ENCODE results near the gene USH2A. TPM values are rescaled to one million over a fixed set of nuclear protein-coding genes. Genes with fewer than 3 reads are reported as not detected.

The USH2A gene
- polyA plus RNA-seq, 1 of the 3 experiments (the other 2 are of a cell fraction), result under 0.01 TPM

- Histone ChIP-seq H3K9me2 (no peaks in the 10 kb centered on the region), H3K27me3 (ENCODE audit: insufficient read depth) (no peaks in the 10 kb centered on the region), H3F3A (replicated peaks; ENCODE audit: insufficient read depth) (no peaks in the 10 kb centered on the region), H3K27ac (ENCODE audit: low read depth in 2 of 2, low read length in 1 of 2) (no peak overlapping the region), H3K9ac (no peak overlapping the region), H3K4me1 (ENCODE audit: control insufficient read depth in 1 of 2, insufficient read depth in 2 of 2, low read depth in 1 of 2, low read length in 1 of 2) (peaks cover 0 to 2% of the 10 kb centered on the region in 2 experiments; a peak in 2 of 4 replicates), H3K4me2 (no peak overlapping the region), H3K9me3 (no peaks in the 10 kb centered on the region), H2AFZ (ENCODE audit: low read depth) (no peak overlapping the region), H4K20me1 (ENCODE audit: insufficient read depth) (no peaks in the 10 kb centered on the region), H3K4me3 (ENCODE audit: low read depth in 2 of 2, low read length in 1 of 2) (no peak overlapping the region), H3K79me2 (ENCODE audit: insufficient read depth) (no peaks in the 10 kb centered on the region), H3K36me3 (replicated peaks in 1 of 2; ENCODE audit: control insufficient read depth in 1 of 2, insufficient read depth in 2 of 2, low read length in 1 of 2) (no peaks in the 10 kb centered on the region)
- POLR2A ChIA-PET, result interaction anchor here (0.7 kb wide), 1 partner anchor 51 kb away, joined by 5 read pairs; no protein-coding TSS in a partner anchor
- TF ChIP-seq FOXJ3 (CRISPR knock-in tag; IDR thresholded peaks at IDR 0.05) (no peak), POLR2AphosphoS5 (IDR thresholded peaks at IDR 0.05; ENCODE audit: low read depth, low read length) (no peak), MEF2A (IDR thresholded peaks at IDR 0.05; ENCODE audit: borderline replicate concordance, low read depth) (no peak), CHD2 (IDR thresholded peaks at IDR 0.05; ENCODE audit: low read length, partially characterized antibody) (no peak), SIN3A (IDR thresholded peaks at IDR 0.05; ENCODE audit: borderline replicate concordance, low read depth, low read length) (no peak), ZBTB33 (IDR thresholded peaks at IDR 0.05; ENCODE audit: borderline replicate concordance, low read depth) (no peak), NRF1 (IDR thresholded peaks at IDR 0.05; ENCODE audit: low read depth, low read length) (no peak), USF2 (IDR thresholded peaks at IDR 0.05; ENCODE audit: borderline replicate concordance, low read depth, low read length) (no peak), RAD21 (IDR thresholded peaks at IDR 0.05; ENCODE audit: low read length) (peak; percentile 39; the same call in 1 of the 2 replicates), MAX (IDR thresholded peaks at IDR 0.05; ENCODE audit: low read depth) (no peak), RXRA (IDR thresholded peaks at IDR 0.05; ENCODE audit: borderline replicate concordance, low read depth) (no peak), SMC3 (IDR thresholded peaks at IDR 0.05; ENCODE audit: low read depth, low read length) (peak; percentile 46), CTCF (IDR thresholded peaks at IDR 0.05) (peak; percentile 69), GABPA (IDR thresholded peaks at IDR 0.05; ENCODE audit: low read depth) (no peak), YY1 (IDR thresholded peaks at IDR 0.05; ENCODE audit: low read depth) (no peak), NFIC (IDR thresholded peaks at IDR 0.05; ENCODE audit: borderline replicate concordance) (no peak), FOXM1 (IDR thresholded peaks at IDR 0.05; ENCODE audit: low read depth) (no peak), FOSL2 (IDR thresholded peaks at IDR 0.05; ENCODE audit: borderline replicate concordance, low read depth) (no peak)
- DNase-seq, result peak; percentile 11
- WGBS (ENCODE audit: low lambda C conversion rate), result 12% methylated on average over 2 of the region's 2 CpGs
- CTCF ChIA-PET, result interaction anchor here (0.6 to 1.8 kb wide), 5 partner anchors 11 to 404 kb away, joined by 3 to 4 read pairs (median 3); no protein-coding TSS in a partner anchor
Measured at GRCh38 chr1:216119600-216119999, 303.6 kb downstream of the USH2A start.
